IPS DF 19.7 (cell line): ENCODE results near the gene ZNF547.
A peak's percentile ranks its signal among the peaks of the same experiment; 100 is the strongest.
"Not testable (repeated sequence)": the region's sequence is repeated elsewhere in the genome, so short reads cannot be mapped to it uniquely, and the experiment has no call there.

Experiments
- DNase-seq: peaks from one replicate; pipeline ENCODE4 v3.0.0-alpha.2; 2013; ENCODE audit warnings: low read depth, low spot score

Gene ZNF547

DNA sequence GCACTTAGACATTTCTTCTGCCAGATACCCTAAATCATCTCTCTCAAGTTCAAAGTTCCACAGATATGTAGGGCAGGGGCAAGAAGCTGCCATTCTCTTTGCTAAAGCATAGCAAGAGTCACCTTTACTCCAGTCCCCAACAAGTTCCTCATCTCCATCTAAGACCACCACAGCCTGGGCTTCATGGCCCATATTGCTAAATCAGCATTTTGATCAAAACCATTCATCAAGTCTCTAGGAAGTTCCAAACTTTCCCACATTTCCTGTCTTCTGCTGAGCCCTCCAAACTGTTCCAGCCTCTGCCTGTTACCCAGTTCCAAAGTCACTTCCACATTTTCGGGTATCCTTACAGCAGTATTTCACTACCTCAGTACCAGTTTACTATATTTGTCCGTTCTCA, 11.3 kb downstream of the ZNF547 start:
- DNase-seq: not testable (repeated sequence)

GRCh38 chr19:57376151-57376550, 12.8 kb downstream of the ZNF547 start:
- DNase-seq: no peak

DNA sequence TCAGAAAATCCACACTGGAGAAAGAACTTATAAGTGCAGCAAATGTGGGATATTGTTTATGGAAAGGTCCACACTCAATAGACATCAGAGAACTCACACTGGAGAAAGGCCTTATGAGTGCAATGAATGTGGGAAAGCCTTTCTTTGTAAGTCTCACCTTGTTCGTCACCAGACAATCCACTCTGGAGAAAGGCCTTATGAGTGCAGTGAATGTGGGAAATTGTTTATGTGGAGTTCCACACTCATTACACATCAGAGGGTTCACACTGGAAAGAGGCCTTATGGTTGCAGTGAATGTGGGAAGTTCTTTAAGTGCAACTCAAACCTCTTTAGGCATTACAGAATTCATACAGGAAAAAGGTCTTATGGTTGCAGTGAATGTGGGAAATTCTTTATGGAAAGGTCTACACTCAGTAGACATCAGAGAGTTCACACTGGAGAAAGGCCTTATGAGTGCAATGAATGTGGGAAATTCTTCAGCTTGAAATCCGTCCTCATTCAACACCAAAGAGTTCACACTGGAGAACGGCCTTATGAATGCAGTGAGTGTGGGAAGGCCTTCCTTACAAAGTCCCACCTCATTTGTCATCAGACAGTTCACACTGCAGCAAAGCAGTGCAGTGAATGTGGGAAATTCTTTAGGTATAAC, 14.3 kb downstream of the ZNF547 start:
- DNase-seq: no peak

- DNase-seq: no peak
Observed at GRCh38 chr19:57380923-57381322, 17.6 kb downstream of the ZNF547 start.

DNA sequence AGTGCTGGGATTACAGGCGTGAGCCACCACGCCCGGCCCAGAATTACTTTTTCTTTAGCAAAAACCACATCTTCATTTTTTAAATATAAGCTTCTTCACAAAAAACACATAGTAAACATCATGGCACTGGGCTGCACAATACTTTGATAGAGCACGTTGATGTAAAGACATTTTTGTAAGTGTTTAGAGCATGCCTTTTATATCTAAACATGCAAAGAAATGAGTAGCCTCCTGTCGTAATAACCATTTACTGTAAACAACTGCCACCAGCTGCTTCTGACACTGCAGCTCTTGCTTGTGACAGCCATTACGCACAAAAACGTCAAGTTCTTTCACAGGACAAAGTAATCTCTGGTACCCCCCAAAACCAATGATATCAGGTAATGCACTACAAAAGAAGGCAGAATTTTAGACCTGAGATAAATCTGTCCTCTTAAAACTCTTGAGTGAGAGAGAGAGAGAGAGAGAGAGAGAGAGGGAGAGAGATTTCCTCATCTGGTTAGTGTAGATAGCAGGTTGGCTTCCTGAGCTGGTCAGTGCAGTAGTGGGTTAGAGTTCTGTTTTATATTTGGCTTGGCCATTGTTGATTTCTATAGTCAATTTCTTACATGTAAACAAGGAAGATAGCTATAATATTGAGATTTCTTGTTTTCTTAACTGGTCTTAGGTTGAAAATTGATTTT, 19.6 kb downstream of the ZNF547 start:
- no peak for DNase-seq

GRCh38 chr19:57389194-57389729, 25.9 kb downstream of the ZNF547 start:
- DNase-seq: no peak

GRCh38 chr19:57389730-57390598, 26.6 kb downstream of the ZNF547 start, which contains the start of gene ZNF548:
ZNF548 (plus strand) TSS chr19:57389854; CDS start chr19:57390100, 246 bp downstream.
- DNase-seq: peak; percentile 100

DNA sequence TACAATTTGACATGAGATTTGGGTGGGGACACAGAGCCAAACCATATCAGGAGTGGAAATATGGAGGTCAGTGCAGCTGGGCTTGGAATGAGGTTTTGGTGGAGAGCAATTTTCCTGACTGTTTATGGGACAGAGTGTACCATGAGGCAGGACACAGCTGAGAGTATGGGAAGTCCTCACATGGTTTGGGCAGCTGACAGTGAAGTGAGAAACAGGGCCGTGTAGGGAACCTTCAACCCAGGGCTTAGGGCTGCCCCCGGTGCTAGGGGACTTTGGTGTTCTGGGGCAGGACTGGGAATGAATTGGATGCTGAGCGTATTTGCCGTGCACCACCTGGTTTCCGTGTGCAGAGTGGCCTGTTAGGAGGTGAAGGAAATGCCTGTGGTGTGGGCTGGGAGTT, 32.4 kb downstream of the ZNF547 start:
- no peak for DNase-seq

- no peak for DNase-seq
Observed at GRCh38 chr19:57398868-57399267, 35.5 kb downstream of the ZNF547 start.

DNA sequence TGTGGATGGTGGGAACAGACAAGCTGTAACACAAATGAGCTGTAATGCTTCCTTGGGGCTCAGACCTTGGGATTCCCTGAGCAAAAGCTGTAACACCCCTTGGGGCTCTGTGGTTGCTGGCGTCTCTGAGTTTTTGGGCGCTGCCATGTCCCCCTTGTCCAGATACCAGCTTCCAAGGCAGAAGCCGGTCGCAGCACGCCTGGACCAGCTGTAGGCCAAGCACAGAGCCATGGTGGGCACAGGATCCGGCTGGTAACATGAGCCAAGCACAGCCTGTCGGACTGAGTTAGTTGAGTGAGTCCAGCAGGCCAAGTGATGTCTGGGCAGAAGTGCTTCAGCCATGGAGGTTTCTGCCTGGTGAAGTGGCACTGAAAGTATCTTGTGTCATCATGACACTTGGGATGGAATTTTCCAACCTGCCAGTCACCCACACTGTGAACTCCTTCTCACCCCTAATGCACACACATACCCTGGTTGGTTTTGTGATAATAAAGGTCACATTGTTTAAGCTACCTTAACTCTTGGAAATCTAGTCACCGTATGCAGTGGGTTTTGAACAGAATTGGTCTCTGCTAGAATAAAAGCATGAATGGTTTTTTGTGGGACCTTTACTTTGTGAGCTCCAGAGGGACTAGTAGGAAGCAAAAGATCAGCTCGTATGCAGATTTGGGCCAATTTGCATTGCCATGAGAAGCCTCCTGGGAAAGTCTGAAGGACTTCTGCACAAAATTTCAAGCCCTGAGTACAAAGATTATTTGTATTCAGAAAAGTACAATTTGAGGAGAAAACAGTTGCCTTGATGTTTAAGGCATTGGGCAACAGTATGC, 40.6 kb downstream of the ZNF547 start:
- no peak for DNase-seq

GRCh38 chr19:57406516-57407123, 43.3 kb downstream of the ZNF547 start:
- DNase-seq: peak; percentile 56

DNA sequence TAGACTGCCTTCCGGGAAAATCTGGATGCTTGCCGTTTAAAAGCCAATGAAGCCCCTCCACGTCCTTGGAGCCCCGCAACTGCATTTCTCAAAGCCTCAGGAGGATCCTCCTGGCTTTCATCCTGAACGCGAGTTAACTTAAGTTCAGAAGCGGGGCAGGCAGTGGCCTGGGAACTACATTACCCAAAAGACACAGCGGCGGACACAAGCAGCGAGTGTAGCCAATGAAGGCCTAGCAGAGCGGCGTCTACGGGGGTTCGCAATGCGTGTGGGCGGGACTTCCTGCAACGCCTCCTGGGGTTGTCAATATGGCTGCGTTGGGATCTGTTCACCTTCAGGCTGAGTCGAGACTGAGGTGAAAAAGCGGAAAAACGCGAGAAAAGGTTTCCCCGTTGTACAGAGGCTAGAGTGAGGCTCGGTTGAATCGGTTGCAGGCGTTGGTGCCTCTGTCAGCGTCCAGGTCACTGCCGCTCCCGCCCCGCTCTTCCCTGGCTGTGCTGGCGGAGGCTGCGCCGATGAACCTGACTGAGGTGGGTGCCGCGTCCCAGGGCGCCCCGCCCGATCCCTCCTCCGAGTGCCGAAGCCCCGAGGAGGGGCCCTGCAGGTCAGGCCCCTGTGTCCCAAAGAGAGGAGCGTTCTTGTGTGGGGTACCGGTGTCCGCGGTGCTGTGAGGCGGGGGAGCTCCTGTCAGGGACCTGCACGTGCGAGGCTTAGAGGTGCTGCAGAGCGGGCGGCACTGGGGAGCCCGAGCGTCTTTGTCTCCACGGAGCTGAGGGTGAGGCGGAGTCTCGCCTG, 47.7 kb downstream of the ZNF547 start, which contains the start of gene ZNF17:
ZNF17 (plus strand) TSS at position 285 of the 795 bp plus-strand sequence. CDS start 2,455 bp downstream, outside the sequence.
- peak; percentile 82 for DNase-seq

- DNase-seq: no peak
Observed at GRCh38 chr19:57419439-57419838, 56.1 kb downstream of the ZNF547 start.

- no peak for DNase-seq
Observed at GRCh38 chr19:57421037-57421436, 57.7 kb downstream of the ZNF547 start.
